NCI-H2029 (cell line): Measurements from ENCODE around the gene GAL3ST1.
"Not testable (repeated sequence)": the region's sequence is repeated elsewhere in the genome, so short reads cannot be mapped to it uniquely, and the experiment has no call there.

Experiments
- DNase-seq: peaks from one replicate; lab custom pipeline; 2025; lab: John Stamatoyannopoulos, UW

GAL3ST1 gene, protein sequence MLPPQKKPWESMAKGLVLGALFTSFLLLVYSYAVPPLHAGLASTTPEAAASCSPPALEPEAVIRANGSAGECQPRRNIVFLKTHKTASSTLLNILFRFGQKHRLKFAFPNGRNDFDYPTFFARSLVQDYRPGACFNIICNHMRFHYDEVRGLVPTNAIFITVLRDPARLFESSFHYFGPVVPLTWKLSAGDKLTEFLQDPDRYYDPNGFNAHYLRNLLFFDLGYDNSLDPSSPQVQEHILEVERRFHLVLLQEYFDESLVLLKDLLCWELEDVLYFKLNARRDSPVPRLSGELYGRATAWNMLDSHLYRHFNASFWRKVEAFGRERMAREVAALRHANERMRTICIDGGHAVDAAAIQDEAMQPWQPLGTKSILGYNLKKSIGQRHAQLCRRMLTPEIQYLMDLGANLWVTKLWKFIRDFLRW

DNA sequence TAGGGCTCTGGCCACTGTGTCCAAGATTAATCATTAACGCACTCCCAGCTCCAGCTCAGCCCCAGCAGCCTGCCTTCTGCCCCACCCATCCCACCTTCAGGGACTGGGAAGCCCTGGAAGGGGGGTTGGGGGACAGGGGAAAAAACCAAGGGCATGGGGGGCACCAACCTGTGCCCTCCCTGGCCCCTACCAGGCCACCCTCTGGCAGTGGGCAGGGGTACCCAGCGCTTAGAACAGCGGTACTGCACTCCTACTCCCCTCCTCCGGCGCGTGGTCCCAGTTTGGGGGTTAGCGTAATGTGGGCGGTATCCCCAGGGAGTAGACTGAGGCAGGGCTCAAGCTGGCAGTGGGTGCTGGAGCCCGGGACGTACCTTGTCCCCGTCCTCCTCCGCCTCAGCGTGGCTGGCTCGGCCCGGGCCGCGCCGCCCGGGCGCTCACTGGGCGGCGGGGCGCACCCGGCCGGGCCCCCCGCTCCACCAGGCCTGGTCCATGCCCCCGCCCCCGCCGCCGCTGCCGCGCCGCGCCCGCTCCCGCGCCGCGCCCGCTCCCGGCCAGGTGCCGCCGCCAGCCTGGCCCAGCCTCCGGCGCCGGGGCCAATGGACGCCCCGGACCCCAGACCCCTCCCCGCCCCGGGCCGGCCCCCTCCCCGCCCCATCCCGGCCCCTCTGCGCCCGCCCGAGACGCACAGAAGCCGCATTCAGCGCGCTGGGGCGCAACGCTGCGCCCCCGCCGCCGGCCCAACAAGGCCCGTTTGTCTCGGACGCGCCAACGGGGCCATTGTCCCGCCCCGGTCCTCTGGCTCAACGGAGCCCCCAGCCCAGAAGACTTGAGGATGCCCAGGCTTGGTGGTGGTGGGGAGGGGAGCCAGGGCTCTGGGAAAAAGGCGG lies at the start of gene GAL3ST1:
TSS of gene GAL3ST1 (minus strand) at position 571 of the 887 bp plus-strand sequence. CDS start 17,273 bp downstream, outside the sequence.
- no peak for DNase-seq

DNA sequence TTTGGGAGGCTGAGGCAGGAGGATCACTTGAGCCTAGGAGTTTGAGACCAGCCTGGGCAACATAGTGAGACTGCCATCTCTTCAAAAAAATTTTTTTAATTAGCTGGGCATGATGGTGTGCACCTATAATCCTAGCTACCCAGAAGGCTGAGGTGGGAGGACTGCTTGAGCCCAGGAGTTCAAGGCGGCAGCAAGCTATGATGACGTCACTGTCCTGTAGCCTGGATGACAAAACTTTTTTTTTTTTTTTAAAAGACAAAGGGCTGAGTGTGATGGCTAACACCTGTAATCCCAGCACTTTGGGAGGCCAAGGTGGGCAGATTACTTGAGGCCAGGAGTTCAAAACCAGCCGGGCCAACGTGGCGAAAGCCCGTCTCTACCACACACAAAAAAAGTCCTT lies 45.4 kb upstream of the GAL3ST1 start:
- DNase-seq, result not testable (repeated sequence)

DNA sequence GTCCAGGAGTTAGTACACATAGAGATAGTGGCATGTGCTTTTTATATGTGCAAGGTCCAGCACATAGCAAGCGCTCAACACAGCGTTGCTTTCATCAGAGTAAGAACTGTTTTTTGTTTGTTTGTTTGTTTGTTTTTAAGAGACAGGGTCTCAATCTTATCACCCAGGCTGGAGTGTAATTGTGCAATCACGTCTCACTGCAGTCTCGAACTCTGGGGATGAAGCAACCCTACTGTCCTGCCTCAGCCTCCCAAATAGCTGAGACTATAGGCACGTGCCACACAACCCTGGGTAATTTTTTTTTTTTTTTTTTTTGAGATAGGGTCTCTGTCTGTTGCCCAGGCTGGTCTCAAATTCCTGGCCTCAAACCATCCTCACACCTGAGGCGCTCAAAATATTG lies 43.4 kb upstream of the GAL3ST1 start:
- DNase-seq, result no peak

DNA sequence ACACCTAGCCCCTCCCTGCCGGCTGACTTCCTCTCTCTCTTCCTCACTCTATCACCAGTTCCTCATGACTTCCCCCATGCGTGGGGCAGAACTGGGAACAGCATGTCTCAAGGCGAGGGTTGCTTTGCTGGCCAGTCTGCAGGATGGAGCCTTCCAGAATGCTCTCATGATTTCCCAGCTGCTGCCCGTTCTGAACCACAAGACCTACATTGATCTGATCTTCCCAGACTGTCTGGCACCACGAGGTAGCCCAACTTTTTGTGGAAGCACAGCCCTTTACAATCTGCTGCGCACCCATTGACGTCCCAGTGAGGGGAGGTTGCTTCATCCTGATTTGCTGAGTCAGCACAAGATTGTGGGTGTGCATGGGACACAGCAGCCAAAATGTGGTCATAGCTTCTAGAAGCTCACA lies 41.1 kb upstream of the GAL3ST1 start:
- no peak for DNase-seq

DNA sequence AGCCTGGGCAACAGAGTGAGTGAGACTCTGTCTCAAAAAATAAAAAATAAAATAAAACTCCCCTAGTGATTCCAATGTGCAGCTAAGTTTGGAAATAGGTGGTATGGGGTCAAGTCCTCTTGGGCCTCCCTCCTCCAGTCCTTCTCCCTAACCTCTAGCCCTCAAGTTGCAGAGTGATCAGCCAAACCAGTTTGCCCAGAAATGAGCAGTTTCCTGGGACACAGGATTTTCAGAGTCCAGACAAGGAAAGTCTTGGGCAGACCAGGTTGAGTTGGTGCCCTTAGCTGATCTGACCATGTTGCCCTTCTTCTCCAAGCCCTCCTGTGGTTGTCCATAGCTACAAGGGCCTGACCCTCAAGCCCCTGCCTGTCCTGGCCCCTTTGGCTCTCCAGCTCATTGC lies 40.4 kb upstream of the GAL3ST1 start:
- no peak for DNase-seq

DNA sequence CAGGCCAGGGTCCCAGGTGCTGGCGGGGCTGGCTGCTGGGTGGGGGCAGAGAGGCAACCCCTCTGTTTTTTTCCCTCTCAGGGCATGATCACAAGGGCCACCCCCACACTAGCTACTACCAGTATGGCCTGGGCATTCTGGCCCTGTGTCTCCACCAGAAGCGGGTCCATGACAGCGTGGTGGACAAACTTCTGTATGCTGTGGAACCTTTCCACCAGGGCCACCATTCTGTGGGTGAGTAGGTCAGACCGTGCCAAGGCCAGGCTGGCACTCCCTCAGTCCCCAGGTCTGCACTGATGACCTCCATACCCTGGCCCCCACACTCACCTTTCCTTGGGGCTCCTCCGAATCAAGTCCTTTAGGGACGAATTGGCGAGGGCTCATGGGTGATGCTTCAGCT lies 39.8 kb upstream of the GAL3ST1 start:
- no peak for DNase-seq

DNA sequence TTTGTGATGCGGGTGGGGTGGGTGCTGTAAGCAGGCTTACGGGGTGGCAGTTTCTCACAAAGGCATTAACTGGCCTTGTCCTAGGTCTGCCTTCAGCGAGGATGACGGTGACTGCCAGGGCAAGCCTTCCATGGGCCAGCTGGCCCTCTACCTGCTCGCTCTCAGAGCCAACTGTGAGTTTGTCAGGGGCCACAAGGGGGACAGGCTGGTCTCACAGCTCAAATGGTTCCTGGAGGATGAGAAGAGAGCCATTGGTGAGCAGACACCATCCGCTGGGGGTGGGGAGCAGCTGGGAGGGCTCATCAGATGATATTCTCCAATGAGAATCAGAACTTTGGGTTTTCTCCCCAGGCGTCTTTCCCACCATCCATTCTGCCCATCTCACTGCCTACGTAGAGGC lies 38.3 kb upstream of the GAL3ST1 start:
- no peak for DNase-seq

DNA sequence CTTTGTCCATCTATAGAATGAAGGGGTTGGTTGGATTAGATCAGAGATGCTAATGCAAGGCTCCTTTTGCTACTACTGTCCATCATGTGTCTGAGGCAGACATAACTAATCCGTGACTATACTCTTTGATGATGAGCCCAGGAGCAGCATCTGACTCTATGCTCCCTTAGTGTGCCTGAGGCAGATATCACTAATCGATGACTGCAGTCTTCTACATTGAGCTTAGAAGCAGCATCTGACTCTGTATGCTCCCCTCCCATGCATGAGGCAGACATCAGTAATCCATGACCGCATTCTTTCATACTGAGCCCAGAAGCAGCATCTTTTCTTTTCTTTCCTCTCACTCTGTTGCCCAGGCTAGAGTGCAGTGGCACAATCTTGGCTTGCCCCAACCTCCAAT lies 36.7 kb upstream of the GAL3ST1 start:
- no peak for DNase-seq

DNA sequence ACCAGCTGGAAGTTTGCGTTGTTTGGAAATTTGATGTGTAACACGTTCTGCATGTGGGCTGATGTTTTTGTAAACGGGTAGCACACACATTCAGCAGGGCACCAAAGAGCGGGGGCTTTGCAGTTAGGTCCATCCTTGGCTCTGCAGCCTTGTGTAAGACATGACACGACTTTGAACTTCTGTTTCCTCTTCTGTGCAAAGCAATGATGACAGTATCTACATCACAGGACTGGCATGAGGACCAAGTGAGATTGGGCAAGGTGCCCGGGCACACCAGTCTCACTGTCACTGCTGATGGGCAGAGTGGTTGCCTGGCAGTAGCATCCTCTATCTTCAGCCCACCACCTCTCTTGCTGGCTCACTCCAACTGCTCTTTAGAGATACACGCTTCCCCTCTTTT lies 35.8 kb upstream of the GAL3ST1 start:
- DNase-seq, result no peak

DNA sequence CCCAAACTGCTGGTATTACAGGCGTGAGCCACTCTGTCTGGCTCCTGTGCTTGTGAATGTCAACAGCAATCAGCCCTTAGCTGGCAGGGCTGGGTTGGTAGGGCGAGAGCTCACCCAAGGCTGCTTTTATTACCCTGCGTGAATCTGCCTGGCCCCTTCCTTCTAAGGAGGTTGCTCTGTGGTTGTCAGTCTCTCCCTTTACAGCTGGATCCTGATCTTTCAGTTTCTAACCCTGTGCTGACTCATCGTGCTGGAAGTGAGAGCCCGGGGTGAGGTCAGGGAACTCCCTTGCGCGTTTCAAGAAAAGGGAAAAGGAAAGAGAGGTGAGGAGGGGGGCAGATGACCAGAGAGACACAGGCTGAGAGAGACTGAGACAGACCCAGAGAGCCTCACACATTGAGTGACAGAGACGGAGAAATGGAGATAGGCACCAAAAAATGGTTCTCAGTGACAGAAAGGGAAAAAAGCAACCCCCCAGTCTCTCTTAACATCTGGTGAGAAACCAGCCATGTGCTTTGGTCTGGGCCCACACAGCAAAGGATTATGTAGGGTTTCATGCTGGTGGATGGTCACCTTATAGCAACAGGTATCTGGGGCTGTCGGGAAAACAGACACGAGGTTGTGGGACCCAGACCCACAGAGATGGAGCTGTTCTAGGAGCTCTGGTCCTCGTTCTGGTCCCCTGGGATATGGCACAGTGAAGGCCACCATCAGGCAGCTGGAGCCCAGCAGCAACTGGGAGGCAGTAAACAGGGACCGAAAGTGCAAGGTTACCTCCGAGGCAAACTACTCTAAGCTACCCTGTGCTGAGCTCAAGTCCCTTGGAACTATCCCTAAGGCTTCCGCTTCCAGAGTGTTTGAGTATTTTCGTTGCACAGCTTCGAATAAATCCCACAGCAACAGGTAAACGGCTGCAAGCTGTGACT lies 35.1 kb upstream of the GAL3ST1 start:
- DNase-seq, result no peak

DNA sequence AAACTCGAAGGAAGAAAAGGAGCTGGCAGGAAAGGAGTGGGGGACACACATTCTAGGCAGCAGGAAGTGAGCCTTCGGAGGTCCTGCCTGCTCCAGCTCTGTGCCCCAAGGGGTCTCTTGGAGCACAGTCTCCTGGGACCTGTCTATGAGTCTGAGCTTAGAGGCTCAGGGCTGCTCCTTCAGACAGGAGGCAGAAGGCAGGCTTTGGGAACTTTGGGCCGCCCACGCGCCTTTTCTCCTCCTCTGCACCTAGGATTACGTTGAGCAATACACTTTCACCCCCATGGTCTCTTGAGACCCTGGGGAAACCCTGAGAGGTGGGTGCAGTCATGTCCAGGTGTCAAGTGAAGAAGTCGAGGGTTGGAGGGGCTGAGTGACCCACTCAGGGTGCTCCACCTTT lies 33.5 kb upstream of the GAL3ST1 start:
- DNase-seq, result no peak

DNA sequence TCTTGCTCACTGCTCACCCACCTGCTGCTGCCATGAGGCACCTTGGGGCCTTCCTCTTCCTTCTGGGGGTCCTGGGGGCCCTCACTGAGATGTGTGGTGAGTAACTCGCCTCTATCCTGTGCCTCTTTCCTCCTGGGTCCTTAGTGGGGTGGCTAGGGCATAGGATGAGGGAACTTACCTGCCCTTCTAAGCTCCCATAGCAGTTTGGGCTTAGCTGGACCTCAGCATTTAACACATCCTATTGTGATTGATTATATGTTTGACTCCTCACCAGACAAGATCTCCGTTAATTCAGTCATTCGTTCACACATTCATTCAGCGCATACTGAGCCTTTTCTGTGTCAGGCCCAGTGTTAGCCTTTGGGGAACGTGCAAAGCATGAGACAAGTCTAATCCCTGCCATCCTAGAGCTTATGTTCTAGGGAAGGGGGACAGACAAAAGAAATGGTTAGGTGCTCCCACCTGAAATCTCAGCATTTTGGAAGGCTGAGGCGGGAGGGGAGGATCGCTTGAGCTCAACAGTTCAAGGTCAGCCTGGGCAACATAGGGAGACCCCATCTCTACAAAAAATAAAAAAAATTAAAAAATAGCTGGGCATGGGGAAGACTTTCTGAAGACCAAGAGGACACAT lies 33.0 kb upstream of the GAL3ST1 start:
- no peak for DNase-seq

DNA sequence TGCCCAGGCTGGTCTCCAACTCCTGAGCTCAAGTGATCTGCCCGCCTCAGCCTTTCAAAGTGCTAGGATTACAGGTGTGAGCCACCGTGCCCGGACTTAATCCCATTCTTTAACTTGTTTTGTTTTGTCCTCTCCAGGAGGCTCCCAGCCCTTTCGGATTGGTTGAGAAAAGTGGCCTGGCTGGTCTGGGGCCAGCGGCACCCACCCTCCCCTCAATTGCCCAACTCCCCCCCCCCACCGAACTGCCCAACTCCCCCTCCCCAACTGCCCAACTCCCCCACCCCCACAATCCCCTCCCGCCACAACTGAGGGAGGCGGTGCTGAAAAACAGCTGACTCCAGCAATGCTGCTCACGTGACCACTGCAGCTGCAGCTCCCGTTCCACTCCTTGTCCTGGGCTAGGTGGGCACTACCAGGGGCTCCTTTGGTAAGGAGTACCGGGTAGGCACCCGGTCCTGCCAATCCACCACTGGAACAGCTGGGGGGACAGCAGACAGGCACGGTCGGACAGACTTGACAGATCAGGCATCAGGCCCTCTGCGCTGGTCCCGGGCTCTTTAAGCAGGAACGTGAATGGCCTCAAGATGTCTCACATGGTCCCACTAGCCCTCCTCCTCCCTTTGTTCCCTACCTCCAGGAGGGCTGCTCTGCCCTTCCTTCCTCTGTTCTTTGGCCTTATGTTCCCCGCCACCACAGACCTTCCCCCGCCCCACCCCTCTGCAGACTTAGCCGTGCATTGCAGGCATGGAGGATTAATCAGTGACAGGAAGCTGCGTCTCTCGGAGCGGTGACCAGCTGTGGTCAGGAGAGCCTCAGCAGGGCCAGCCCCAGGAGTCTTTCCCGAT lies 32.2 kb upstream of the GAL3ST1 start, which contains the start of gene TCN2:
TSS of gene TCN2 (plus strand) at position 720 of the 845 bp plus-strand sequence. CDS start 158 bp downstream, outside the sequence.
- peak; percentile 58 for DNase-seq

DNA sequence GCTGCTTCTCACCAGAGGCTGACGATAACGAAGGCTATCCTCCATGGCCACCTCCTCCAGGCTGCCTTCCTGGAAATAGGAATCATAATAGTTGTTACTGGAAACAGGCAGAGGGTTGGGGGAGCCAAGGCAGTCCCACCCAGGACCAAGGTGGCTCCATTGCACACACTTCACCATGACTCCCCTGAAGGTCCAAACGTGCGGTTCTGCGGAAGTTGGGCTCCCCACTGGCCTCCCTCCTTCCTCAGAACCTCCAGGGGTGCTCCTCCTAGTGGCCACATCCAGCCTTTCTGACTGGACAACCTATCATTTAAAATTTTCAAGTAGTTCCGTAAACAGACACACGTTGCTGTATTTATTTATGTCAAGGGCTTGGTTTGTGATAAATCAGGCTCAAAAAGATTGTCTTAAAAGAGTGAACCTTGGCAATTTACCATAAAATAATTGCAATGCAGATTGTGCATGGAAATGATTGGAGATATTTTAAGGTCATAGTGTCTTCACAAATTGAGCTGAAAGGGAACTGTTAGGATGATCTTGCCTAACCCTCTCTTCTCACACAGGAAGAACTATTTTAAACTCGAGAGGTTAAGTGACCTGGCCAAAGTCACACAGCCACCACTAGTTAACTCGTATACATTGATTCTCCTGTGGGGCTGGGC lies 31.1 kb upstream of the GAL3ST1 start:
- peak; percentile 48 for DNase-seq

DNA sequence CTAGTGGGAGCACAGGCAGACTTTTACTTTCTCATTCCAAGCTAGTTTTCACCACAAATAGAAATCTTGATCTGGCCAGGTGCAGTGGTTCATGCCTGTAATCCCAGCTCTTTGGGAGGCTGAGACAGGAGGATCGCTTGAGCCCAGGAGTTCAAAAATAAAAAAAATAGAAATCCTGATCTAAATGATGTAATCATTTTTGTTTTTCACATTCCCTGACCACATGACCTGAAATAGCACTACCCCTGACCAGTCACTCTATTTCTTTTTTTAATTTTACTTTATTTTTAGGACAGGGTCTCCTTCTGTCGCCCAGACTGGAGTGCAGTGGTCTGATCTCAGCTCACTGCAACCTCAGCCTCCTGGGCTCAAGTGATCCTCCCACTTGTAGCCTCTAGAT lies 30.3 kb upstream of the GAL3ST1 start:
- DNase-seq, result no peak

DNA sequence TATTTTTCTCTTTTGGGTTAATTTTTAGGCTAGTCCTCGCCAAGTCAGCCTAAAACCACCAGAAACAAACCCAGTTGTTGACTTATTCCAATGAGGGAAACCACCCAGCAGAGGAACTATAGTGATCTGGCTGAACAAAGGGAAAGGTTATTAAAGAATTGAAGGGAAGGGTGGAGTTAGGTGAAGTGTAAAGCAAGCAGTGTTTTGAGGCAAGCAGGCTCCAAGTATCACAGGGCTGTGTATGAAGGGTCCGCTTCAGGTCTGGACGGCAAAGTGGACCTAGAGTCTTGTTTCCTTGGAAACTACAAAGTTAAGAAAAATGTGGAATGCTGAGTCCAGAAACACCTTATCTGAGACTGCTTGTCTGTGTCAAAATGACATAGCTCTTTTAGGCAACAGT lies 29.3 kb upstream of the GAL3ST1 start:
- no peak for DNase-seq

DNA sequence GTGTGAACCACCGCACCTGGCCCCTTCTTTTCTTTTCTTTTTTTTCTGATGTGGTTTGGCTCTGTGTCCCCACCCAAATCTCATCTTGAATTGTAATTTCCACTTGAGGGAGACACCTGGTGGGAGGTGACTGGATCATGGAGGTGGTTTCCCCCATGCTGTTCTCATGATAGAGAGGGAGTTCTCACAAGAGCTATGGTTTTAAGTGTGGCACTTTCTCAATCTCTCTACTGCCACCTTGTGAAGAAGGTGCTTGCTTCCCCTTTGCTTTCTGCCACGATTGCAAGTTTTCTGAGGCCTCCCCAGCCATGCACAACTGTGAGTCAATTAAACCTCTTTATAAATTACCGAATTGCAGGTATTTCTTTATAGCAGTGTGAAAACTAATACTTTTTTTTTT lies 27.6 kb upstream of the GAL3ST1 start:
- no peak for DNase-seq

DNA sequence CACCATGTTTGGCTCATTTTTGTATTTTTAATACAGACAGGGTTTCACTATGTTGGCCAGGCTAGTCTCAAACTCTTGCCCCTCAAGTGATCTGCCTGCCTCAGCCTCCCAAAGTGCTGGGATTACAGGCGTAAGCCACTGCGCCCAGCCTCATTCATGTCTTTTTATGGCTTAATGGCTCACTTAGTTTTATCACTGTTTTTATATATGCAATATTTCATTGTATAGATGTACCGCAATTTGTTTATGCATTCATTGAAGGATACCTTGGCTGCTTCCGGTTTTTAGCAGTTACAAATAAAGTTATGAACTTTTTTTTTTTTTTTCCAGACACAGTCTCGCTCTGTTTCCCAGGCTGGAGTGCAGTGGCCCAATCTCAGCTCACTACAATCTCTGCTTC lies 27.0 kb upstream of the GAL3ST1 start:
- no peak for DNase-seq

DNA sequence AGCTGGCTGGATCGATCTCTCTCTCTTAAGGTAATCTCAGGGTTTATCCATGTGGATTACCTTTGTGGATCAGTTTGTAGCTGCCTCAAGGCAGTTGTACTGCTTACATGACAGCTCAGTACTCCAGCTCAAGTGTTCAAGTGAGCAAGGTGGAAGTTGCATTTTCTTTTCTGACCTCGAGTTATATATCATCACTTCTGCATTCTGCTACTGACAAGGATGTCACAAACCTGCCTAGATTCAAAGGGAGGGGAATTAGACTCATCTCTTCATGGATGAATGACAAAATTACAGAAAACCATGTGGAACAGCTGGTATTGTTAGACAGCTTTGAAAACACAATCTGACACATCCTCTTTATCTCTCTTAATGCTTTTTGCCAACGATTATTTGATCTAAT lies 26.5 kb upstream of the GAL3ST1 start:
- DNase-seq, result no peak

DNA sequence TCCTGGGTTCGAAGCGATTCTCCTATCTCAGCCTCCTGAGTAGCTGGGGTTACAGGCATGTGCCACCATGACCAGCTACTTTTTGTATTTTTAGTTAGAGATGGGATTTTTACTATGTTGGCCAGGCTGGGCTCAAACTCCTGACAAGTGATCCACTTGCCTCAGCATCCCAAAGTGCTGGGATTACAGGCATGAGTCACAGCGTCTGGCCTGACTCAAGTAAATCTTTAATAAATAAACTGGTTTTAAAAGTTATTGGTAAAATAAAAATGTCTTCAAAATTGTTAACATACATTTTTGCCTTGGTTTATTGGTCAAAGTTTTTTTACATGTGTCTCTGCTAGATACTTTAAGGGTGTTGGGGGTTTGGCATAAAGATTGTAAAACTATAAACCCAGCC lies 24.5 kb upstream of the GAL3ST1 start:
- DNase-seq, result no peak
